ENCODE results near the gene SH3BGR. TPM values are rescaled to one million over a fixed set of nuclear protein-coding genes. Genes with fewer than 3 reads are reported as not detected.

The SH3BGR gene
- total RNA-seq, 1 donor from 2014 or later, result 5.0 TPM

DNA sequence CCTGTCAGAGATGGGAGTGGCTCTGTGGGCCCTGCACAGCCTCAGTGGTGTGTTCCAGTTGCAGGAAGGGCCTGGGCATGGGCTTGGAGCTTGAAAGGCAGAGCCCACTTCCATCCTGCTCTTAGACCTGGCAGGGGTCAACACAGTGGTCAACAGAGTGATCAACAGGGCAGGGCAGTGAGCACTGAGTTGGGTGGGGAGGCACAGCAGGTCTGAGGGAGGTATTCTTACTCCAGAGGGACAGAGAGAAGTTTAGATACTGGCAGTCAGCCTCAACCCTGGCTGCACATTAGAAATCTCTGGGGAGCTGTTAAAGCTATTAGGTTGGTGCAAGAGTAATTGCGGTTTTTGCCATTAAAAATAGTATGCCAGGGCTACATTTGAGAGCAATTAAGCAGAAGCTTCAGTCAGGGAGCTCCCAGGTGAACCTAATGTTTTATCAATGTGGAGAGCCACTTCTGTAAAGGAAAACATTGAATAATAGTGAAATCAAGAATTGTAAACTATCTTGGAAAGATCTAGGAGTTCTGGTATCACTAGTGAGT is 37.7 kb downstream of the SH3BGR start:
- FAIRE-seq, result peak; percentile 66
- H3K4me3 ChIP-seq (ENCODE audit: low read depth, low read length), result no peak overlapping the region
- TF ChIP-seq, protein P1, sequence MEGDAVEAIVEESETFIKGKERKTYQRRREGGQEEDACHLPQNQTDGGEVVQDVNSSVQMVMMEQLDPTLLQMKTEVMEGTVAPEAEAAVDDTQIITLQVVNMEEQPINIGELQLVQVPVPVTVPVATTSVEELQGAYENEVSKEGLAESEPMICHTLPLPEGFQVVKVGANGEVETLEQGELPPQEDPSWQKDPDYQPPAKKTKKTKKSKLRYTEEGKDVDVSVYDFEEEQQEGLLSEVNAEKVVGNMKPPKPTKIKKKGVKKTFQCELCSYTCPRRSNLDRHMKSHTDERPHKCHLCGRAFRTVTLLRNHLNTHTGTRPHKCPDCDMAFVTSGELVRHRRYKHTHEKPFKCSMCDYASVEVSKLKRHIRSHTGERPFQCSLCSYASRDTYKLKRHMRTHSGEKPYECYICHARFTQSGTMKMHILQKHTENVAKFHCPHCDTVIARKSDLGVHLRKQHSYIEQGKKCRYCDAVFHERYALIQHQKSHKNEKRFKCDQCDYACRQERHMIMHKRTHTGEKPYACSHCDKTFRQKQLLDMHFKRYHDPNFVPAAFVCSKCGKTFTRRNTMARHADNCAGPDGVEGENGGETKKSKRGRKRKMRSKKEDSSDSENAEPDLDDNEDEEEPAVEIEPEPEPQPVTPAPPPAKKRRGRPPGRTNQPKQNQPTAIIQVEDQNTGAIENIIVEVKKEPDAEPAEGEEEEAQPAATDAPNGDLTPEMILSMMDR (IDR thresholded peaks at IDR 0.05; ENCODE audit: insufficient read depth, low read length, severe bottlenecking), result no peak
- DNase-seq (ENCODE audit: low read depth), result no peak
- no peaks in the 10 kb centered on the region for H3K27me3 ChIP-seq (ENCODE audit: control insufficient read depth, insufficient read depth, low read length)
- no peaks in the 10 kb centered on the region for H3K36me3 ChIP-seq (ENCODE audit: control insufficient read depth, insufficient read depth, low read length)

DNA sequence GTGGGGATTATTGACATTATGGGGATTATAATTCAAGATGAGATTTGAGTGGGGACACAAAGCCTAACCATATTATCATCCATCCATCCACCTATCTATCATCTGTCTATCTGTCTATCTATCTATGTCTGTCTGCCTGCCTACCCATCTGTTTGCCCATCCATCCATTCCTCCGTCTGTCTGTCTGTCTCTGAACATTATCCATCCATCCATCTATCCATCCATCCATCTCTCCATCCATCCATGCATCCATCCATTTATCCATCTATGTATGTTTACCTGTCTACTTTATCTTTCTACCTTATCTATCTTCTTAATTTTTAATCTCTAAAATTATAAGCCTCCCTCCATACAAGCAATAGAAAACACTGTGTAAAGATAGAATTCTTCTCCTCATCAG is 47.4 kb downstream of the SH3BGR start:
- FAIRE-seq, result no peak
- TF ChIP-seq, protein P1 (IDR thresholded peaks at IDR 0.05; ENCODE audit: insufficient read depth, low read length, severe bottlenecking), result no peak
- H3K4me3 ChIP-seq (ENCODE audit: low read depth, low read length), result no peak overlapping the region

DNA sequence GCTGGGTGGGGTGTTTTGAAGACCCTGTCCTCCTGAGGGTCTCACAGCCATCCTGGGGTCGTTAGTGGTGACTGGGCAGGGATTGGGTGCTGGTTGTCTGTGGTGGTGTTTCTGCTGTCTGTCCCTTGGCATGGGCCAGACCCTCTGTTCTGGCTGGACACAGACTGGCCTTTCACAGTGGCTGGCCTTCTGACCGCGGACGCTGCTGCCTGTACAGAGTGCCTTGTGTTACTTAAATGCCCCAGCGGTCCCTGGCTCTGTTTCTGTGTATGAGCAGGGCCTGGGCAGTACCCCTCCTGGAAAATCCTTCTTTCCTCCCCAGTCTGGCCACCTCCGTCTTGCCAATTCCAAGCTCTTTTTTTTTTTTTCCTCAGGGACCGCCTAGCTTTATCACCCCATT is 50.9 kb downstream of the SH3BGR start:
- DNase-seq (ENCODE audit: low read depth), result no peak
- FAIRE-seq, result no peak
- no peak overlapping the region for H3K4me3 ChIP-seq (ENCODE audit: low read depth, low read length)
- no peaks in the 10 kb centered on the region for H3K36me3 ChIP-seq (ENCODE audit: control insufficient read depth, insufficient read depth, low read length)
- H3K27me3 ChIP-seq (ENCODE audit: control insufficient read depth, insufficient read depth, low read length), result no peaks in the 10 kb centered on the region
- TF ChIP-seq, protein P1 (IDR thresholded peaks at IDR 0.05; ENCODE audit: insufficient read depth, low read length, severe bottlenecking), result no peak

More for the DNA sequence above, 47.4 kb downstream of the SH3BGR start:
- no peak for DNase-seq (ENCODE audit: low read depth)
- no peaks in the 10 kb centered on the region for H3K27me3 ChIP-seq (ENCODE audit: control insufficient read depth, insufficient read depth, low read length)
- no peaks in the 10 kb centered on the region for H3K36me3 ChIP-seq (ENCODE audit: control insufficient read depth, insufficient read depth, low read length)

DNA sequence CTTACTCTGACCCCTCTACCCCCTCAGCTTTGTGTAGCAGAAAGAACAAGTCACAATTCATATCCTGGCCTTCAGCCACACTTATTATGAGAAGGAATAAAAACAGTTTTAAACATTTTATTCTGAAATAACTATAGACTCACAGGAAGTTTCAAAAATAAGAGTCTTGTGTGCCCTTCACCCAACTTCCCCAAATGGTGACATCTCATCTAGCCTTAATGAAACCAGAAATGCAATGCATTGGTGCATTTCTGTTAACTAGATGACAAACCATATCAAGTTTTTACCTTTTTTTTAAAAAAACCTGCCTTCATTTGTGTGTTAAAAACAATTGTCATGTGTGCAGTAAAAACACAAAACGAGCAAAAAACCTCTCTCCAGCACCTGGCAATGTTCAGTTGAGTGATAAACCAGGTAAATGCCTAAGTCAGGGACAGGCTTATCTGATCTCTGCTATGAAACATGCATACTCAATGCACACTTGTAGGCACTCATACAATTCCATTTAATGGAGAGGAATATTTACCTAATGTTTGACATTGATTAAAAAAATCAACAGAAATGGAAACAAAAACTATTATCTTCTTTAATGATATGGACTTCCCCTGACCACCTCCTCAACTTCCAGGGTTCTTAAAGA is 51.5 kb downstream of the SH3BGR start:
- TF ChIP-seq, protein P1 (IDR thresholded peaks at IDR 0.05; ENCODE audit: insufficient read depth, low read length, severe bottlenecking), result no peak
- Histone ChIP-seq H3K4me3 (ENCODE audit: low read depth, low read length) (no peak overlapping the region), H3K36me3 (ENCODE audit: control insufficient read depth, insufficient read depth, low read length) (no peaks in the 10 kb centered on the region), H3K27me3 (ENCODE audit: control insufficient read depth, insufficient read depth, low read length) (no peaks in the 10 kb centered on the region)
- no peak for FAIRE-seq
- no peak for DNase-seq (ENCODE audit: low read depth)

DNA sequence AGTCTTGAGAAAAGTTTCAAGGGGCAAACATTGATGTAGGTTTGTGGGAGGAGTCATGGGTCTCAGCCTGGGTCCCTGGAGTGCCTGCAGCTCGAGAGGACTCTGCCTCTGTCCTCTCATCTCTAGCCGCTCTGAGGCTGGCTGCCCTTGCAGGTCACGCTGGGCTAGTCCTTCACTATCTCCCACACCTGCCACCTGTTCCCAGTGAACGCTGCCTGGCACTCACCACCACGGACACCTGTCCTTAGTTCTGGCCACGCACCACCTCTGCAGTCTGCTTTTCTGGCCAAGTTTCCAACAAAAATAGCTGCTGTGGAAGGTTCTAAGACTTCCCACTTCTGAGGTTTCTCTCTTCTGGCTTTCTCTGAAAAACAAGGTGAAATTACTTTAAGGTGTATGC is 52.5 kb downstream of the SH3BGR start:
- peak; percentile 32 for FAIRE-seq

More for the DNA sequence above, 52.5 kb downstream of the SH3BGR start:
- Histone ChIP-seq H3K27me3 (ENCODE audit: control insufficient read depth, insufficient read depth, low read length) (no peaks in the 10 kb centered on the region), H3K36me3 (ENCODE audit: control insufficient read depth, insufficient read depth, low read length) (no peaks in the 10 kb centered on the region), H3K4me3 (ENCODE audit: low read depth, low read length) (no peak overlapping the region)
- DNase-seq (ENCODE audit: low read depth), result no peak
- TF ChIP-seq, protein P1 (IDR thresholded peaks at IDR 0.05; ENCODE audit: insufficient read depth, low read length, severe bottlenecking), result no peak

Data from bronchial epithelial cell (primary cell).